NCI-H1417 treated with DMSO at 0.1 percent for 48 hours (cell line): Measurements from ENCODE around the gene BLOC1S3.

ENCODE experiments used
- DNase-seq: peaks from one replicate; lab custom pipeline; 2025; lab: John Stamatoyannopoulos, UW

The BLOC1S3 gene

GRCh38 chr19:45146251-45146650 is 32.3 kb upstream of the BLOC1S3 start:
- no peak for DNase-seq

GRCh38 chr19:45146741-45147205 is 31.8 kb upstream of the BLOC1S3 start:
- DNase-seq: no peak

- DNase-seq: no peak
Observed at GRCh38 chr19:45147835-45148676, 30.5 kb upstream of the BLOC1S3 start.

- DNase-seq: no peak
Observed at GRCh38 chr19:45149129-45149528, 29.5 kb upstream of the BLOC1S3 start.

- no peak for DNase-seq
Observed at GRCh38 chr19:45150180-45150579, 28.4 kb upstream of the BLOC1S3 start.

GRCh38 chr19:45150751-45151281 is 27.8 kb upstream of the BLOC1S3 start:
- DNase-seq: no peak

- DNase-seq: no peak
Observed at GRCh38 chr19:45151320-45151719, 27.3 kb upstream of the BLOC1S3 start.

GRCh38 chr19:45151821-45152503 is 26.6 kb upstream of the BLOC1S3 start:
- DNase-seq: no peak

GRCh38 chr19:45152504-45153338 is 25.9 kb upstream of the BLOC1S3 start:
- DNase-seq: peak; percentile 28

- peak; percentile 34 for DNase-seq
Observed at GRCh38 chr19:45153339-45154063, 25.1 kb upstream of the BLOC1S3 start.

- DNase-seq: no peak
Observed at GRCh38 chr19:45154064-45154827, 24.3 kb upstream of the BLOC1S3 start.

- DNase-seq: no peak
Observed at GRCh38 chr19:45156011-45156630, 22.5 kb upstream of the BLOC1S3 start.

- no peak for DNase-seq
Observed at GRCh38 chr19:45156751-45157150, 21.8 kb upstream of the BLOC1S3 start.

- no peak for DNase-seq
Observed at GRCh38 chr19:45158503-45159209, 19.9 kb upstream of the BLOC1S3 start.

- DNase-seq: no peak
Observed at GRCh38 chr19:45159210-45159970, 19.2 kb upstream of the BLOC1S3 start.

- no peak for DNase-seq
Observed at GRCh38 chr19:45159971-45160324, 18.6 kb upstream of the BLOC1S3 start.

GRCh38 chr19:45160870-45161737 is 17.5 kb upstream of the BLOC1S3 start, which contains the start of gene NKPD1:
NKPD1 (minus strand) TSS chr19:45160982; CDS start chr19:45160150, 832 bp downstream.
- DNase-seq: no peak
